DMS153 treated with DMSO at 0.1 percent for 48 hours (cell line): ENCODE data around the gene A2ML1.
"Not testable (repeated sequence)": the region's sequence is repeated elsewhere in the genome, so short reads cannot be mapped to it uniquely, and the experiment has no call there.

Experiments
- DNase-seq: peaks from one replicate; lab custom pipeline; 2025; ENCODE audit not compliant: unreplicated experiment; lab: John Stamatoyannopoulos, UW

Gene A2ML1

DNA sequence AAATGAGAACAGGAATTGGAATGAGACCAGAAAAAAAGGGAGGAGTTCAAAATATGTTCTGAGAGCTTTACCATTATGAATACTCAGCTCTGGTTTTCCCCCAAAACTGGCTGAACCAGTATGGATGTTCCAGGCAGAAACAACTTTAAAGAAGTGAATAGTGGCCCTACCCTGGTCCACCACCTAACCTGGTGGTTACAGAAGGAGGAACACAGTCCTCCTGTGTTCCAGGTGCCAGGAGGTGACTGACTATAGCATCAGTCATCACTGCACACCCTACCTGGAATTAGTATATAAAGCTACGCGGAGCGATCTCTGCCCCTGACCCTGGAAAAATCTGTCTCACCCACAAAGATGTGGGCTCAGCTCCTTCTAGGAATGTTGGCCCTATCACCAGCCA is at the start of gene A2ML1:
Gene A2ML1, plus strand, starts transcription at position 324 of the 400 bp plus-strand sequence. Its CDS starts 31 bp downstream, at position 355.
- DNase-seq = no peak

DNA sequence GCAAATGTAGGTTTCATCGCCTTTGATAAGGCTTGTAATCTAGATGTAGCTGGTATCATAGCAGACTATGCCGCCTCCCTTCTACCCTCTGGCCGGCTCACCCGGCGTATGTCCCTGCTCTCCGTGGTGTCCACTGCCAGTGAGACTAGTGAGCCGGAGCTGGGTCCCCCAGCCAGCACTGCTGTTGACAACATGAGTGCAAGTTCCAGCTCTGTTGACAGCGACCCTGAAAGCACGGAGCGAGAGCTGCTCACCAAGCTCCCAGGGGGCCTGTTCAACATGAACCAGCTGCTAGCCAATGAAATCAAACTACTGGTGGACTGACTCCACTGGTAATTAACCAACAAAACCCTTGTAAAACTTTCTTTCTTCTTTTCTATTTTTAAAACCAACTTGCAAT is 49.0 kb upstream of the A2ML1 start:
- DNase-seq = no peak

DNA sequence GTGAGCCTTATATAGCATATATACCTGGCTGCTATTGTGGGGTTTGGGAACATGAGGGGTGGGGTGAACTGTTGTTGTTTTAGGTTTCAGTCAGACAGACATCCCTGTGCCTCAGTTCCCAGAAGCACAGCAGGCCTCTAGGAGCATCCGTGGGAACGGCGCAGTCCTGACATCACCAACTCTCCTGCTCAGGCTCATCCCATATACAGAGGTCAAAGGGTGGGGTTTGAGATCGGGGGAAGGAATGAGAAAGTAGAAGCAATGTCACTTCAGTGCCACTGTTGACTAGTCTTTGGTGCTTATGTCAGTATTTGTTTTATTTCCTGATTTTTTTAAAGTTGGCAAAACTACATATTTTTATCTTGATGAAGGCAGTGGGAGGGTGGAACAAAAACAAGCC is 43.1 kb upstream of the A2ML1 start:
- no peak for DNase-seq

- no peak for DNase-seq
Measured at GRCh38 chr12:8779862-8780261, 42.6 kb upstream of the A2ML1 start.

- no peak for DNase-seq
Measured at GRCh38 chr12:8780389-8780788, 42.0 kb upstream of the A2ML1 start.

DNA sequence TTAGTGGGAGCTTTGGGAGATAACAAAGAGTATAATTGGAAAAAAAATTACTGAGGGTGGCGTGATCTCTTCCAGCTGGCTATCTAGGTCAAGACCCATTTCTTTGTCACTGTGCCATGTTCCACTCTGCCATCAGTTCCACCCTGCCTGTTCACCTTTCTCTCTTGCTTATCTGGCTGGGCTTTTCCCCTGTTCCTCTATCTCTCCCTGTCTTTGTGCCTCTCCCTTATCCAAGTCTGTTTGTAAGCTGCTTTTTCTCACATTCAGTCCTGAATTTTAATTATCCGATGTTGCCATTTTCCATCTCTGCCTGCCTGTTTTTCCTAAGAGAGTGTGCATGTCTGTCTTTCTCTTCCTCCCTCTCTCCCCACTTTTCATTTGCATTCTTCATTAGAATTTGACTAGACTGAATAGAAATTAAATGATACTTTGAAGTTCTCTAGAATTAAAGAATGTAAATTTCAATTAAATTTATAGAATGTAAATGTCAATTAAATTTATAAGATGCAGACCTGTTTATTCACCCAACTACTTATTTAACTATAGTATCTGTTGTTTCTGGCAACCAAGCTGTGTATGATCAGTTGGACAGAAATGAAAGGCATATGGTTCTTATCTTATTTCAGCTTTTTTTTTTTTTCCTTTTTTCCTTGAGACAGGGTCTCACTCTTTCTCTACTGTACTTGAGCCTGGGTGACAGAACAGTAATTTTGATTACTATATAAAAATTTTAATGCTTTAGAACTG is 40.9 kb upstream of the A2ML1 start:
- DNase-seq = no peak

DNA sequence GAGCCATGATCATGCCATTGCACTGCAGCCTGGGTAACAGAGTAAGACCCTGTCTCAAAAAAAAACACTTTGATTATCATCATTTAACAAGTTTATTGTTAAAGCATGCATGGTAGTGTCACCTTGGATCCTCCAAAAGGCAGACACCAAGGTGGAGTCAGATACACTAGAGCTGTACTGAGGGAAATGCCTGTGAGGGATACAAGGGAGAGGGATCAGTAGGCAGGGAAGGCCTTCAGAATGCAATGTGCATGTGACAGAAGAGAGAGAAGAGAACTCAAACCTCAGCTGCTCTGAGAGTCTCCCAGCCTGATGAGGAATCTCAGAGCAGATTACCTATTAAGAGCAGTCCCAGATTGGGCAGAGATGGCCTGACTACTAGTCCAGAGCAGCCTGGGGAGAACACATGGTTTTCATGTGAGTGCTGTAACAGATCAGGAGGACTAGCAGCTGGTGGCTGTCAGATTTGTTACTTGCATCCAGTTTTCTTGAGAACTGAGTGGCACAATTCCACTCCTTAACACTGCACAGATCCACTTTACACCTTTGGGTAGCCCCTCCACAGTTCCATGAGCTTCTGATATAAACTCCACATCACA is 38.0 kb upstream of the A2ML1 start:
- no peak for DNase-seq

DNA sequence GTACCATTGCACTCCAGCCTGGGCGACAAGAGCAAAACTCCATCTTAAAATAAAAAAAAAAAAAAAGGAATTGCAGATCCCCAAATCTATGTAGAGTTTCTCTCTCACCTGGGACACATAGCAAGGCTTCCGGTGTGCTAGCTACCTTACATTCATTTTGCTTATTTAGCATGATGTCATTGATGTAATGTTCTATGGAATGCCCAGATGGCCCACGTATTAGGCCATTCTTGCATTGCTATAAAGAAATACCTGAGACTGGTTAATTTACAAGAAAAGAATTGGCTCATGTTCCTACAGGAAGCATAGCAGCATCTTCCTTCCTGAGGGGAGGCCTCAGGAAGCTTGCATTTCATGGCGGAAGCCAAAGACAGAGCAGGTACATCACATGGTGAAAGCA is 36.9 kb upstream of the A2ML1 start:
- DNase-seq = no peak

DNA sequence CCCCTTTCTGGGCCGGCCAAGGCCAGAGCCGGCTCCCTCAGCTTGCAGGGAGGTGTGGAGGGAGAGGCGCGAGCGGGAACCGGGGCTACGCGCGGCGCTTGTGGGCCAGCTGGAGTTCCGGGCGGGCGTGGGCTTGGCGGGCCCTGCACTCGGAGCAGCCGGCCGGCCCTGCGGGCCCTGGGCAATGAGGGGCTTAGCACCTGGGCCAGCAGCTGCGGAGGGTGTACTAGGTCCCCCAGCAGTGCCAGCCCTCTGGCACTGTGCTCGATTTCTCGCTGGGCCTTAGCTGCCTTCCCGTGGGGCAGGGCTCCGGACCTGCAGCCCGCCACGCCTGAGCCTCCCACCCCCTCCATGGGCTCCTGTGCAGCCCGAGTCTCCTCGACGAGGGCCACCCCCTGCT is 35.2 kb upstream of the A2ML1 start:
- DNase-seq = not testable (repeated sequence)

GRCh38 chr12:8788706-8789105 is 33.7 kb upstream of the A2ML1 start:
- not testable (repeated sequence) for DNase-seq

DNA sequence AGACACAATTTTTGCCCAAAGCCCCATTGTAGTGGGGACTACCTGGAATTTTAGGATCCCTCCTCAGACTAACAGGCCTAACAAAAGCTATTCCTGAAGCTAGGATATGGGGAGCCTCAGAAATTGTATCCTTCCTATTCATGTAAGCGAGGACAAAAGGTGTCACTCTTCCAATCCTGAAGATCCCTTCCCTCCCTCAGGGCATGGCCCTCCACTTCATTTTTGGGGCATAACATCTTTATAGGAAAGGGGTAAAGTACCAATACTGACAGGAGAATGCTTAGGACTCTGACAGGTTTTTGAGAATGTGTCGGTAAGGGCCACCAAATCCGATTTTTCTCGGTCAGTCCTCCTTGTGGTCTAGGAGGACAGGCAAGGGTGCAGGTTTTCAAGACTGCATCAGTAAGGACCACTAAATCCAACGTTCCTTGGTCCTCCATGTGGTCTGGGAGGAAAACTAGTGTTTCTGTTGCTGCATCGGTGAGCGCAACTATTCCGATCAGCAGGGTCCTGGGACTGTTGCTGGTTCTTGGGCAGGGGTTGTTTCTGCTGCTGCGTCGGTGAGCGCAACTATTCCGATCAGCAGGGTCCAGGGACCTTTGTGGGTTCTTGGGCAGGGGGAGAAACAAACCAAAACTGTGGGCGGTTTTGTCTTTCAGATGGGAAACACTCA is 32.9 kb upstream of the A2ML1 start:
- not testable (repeated sequence) for DNase-seq

DNA sequence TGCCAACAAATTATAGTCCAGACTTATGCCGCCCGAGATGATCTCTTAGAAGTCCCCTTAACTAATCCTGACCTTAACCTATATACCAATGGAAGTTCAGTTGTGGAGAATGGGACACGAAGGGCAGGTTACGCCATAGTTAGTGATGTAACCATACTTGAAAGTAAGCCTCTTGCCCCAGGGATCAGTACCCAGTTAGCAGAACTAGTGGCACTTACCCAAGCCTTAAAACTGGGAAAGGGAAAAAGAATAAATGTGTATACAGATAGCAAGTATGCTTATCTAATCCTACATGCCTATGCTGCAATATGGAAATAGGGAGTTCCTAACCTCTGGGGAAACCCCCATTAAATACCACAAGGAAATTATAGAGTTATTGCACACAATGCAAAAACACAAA is 29.2 kb upstream of the A2ML1 start:
- DNase-seq = not testable (repeated sequence)

DNA sequence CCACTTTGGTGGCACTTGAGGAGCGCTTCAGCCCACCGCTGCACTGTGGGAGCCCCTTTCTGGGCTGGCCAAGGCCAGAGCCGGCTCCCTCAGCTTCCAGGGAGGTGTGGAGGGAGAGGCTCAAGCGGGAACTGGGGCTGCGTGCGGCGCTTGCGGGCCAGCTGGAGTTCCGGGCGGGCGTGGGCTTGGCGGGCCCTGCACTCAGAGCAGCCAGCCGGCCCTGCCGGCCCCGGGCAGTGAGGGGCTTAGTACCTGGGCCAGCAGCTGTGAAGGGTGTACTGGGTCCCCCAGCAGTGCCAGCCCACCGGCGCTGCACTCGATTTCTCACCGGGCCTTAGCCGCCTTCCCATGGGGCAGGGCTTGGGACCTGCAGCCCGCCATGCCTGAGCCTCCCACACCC is 27.8 kb upstream of the A2ML1 start:
- not testable (repeated sequence) for DNase-seq

DNA sequence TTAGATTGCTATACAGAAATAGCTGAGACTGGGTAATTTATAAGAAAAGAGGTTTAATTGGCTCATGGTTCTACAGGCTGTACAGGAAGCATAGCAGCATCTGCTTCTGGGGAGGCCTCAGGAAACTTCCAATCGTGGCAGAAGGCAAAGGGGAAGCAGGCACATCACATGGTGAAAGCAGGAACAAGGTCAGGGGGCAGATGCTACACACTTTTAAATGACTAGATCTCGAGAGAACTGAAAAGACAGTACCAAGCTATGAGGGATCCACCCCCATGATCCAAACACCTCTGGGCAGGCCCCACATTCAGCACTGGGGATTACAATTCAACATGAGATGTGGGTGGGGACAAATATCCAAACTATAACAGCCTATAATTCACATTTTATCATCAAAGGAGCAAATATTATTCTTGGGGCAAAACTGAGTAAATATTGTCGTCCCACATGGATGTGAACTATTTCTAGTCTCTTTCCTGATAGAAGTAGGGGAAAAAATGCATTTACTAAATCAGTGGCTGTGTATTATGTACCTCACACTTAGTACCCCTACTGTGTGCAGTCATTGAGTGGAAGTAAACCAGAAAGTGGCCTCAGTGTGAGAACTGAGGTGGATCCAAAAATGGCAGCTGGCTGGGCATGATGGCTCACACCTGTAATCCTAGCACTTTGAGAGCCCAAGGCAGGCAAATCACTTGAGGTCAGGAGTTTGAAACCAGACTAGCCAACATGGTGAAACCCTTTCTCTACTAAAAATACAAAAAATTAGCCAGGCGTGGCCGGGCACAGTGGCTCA is 25.4 kb upstream of the A2ML1 start:
- DNase-seq = no peak

DNA sequence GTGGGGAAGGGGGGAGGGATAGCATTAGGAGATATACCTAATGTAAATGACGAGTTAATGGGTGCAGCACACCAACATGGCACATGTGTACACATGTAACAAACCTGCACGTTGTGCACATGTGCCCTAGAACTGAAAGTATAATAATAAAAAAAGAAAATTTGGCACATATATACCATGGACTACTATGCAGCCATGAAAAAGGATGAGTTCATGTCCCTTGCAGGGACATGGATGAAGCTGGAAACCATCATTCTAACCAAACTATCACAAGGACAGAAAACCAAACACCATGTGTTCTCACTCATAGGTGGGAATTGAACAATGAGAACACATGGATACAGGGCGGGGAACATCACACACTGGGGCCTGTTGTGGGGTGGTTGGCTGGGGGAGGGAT is 21.2 kb upstream of the A2ML1 start:
- not testable (repeated sequence) for DNase-seq

GRCh38 chr12:8804833-8805232 is 17.6 kb upstream of the A2ML1 start:
- not testable (repeated sequence) for DNase-seq

GRCh38 chr12:8805487-8805886 is 16.9 kb upstream of the A2ML1 start:
- not testable (repeated sequence) for DNase-seq

DNA sequence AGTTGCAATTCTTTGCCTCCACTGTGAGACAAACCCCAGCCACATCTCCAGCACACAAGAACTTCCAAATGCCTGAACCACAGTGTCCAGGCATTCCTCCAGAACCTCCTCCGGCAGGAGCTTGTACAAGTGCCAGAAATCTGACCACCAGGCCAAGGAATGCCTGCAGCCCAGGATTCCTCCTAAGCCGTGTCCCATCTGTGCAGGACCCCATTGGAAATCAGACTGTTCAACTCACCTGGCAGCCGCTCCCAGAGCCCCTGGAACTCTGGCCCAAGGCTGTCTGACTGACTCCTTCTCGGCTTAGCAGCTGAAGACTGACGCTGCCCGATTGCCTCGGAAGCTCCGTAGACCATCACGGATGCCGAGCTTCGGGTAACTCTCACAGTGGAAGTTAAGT is 15.3 kb upstream of the A2ML1 start:
- not testable (repeated sequence) for DNase-seq

DNA sequence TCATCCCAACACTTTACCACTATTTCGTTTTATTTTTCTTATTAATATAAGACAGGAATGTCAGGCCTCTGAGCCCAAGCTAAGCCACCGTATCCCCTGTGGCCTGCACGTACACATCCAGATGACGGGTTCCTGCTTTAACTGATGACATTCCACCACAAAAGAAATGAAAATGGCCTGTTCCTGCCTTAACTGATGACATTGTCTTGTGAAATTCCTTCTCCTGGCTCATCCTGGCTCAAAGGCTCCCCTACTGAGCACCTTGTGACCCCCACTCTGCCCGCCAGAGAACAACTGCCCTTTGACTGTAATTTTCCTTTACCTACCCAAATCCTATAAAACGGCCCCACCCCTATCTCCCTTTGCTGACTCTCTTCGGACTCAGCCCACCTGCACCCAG is 12.3 kb upstream of the A2ML1 start:
- not testable (repeated sequence) for DNase-seq

GRCh38 chr12:8813572-8814357 is 8.7 kb upstream of the A2ML1 start:
- DNase-seq = no peak
